ENCODE results near the gene PXMP2.

DNA sequence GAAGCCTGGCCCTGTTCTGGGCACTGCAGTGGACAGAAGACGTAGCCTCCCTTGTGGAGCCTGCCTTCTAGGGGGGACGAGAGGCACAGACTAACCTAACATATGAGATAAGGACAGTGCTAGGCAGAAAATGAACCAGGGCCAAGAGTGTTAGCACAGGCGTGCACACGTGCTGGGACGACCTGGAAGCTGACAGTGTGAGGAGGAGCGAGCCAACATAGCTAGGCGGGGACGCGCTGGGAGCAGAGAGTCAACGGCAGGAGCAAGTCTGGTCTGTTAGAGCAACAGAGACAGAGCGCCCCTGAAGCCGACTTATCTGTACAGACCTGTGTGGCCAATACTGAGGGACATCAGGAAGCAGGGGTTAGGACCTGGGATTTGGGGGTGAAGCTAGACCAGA lies 8.0 kb downstream of the PXMP2 start:
- TF ChIP-seq, protein P1, sequence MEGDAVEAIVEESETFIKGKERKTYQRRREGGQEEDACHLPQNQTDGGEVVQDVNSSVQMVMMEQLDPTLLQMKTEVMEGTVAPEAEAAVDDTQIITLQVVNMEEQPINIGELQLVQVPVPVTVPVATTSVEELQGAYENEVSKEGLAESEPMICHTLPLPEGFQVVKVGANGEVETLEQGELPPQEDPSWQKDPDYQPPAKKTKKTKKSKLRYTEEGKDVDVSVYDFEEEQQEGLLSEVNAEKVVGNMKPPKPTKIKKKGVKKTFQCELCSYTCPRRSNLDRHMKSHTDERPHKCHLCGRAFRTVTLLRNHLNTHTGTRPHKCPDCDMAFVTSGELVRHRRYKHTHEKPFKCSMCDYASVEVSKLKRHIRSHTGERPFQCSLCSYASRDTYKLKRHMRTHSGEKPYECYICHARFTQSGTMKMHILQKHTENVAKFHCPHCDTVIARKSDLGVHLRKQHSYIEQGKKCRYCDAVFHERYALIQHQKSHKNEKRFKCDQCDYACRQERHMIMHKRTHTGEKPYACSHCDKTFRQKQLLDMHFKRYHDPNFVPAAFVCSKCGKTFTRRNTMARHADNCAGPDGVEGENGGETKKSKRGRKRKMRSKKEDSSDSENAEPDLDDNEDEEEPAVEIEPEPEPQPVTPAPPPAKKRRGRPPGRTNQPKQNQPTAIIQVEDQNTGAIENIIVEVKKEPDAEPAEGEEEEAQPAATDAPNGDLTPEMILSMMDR (IDR thresholded peaks at IDR 0.05): no peak
- no peak for TF ChIP-seq POLR2A (IDR thresholded peaks at IDR 0.05)

Data from uterus (tissue), 2 donors.